PC-3 (cell line): ENCODE data around the gene VASH2. TPM values are rescaled to one million over a fixed set of nuclear protein-coding genes. Genes with fewer than 3 reads are reported as not detected.

ENCODE experiments used
- ATAC-seq: fragments of 200-7000 bp; cut with Tn5 transposase; 2 replicates; pipeline ENCODE4 v1.9.1; 2020; ENCODE audit warnings: mild to moderate bottlenecking, moderate library complexity
- BruUV-seq: library from RNA; stranded (reverse); fragments of 400-500 nt; replicated peaks from 2 replicates; lab custom pipeline; 2021; lab: Mats Ljungman, UMichigan
- CTCF ChIA-PET: fragments of 300-600 bp; sonication (Branson Sonifier 250); formaldehyde crosslinking; loops from one replicate; lab custom pipeline; 2022; ENCODE audit warnings: antibody characterized with exemption; lab: Charles Lee
- POLR2A ChIA-PET: fragments of 300-600 bp; sonication (Branson Sonifier 250); formaldehyde crosslinking; loops from one replicate; lab custom pipeline; 2022; ENCODE audit warnings: antibody characterized with exemption; ENCODE audit not compliant: unreplicated experiment; lab: Charles Lee
- DNase-seq: peaks from one replicate; pipeline ENCODE4 v3.0.0-alpha.2; 2015
- H2AFZ ChIP-seq: fragments of 300-600 bp; sonication (generic); 2 replicates; pipeline ENCODE4 v1.6.0; 2016; ENCODE audit warnings: antibody characterized with exemption, low read length
- H3F3A ChIP-seq: fragments of 300-600 bp; sonication (generic); one replicate; pipeline ENCODE4 v1.6.0; 2017; ENCODE audit warnings: antibody characterized with exemption, low read length, control low read depth, mild to moderate bottlenecking; ENCODE audit not compliant: unreplicated experiment
- H3K27ac ChIP-seq: fragments of 300-600 bp; sonication (generic); 2 replicates; pipeline ENCODE4 v1.5.1; 2016; ENCODE audit warnings: mild to moderate bottlenecking, low read length
- H3K27me3 ChIP-seq: fragments of 300-600 bp; sonication (generic); 2 replicates; pipeline ENCODE4 v1.6.1; 2016; ENCODE audit warnings: low read length, mixed read lengths
- H3K36me3 ChIP-seq: fragments of 300-600 bp; sonication (generic); 2 replicates; pipeline ENCODE4 v1.6.1; 2016; ENCODE audit warnings: low read depth, mixed run types, low read length, mixed read lengths
- H3K4me1 ChIP-seq: fragments of 300-600 bp; sonication (generic); 2 replicates; pipeline ENCODE4 v1.5.1; 2016; ENCODE audit warnings: low read length; ENCODE audit not compliant: insufficient read depth
- H3K4me2 ChIP-seq: fragments of 300-600 bp; sonication (generic); 2 replicates; pipeline ENCODE4 v1.6.0; 2016; ENCODE audit warnings: low read length
- H3K4me3 ChIP-seq: fragments of 300-600 bp; sonication (generic); 2 replicates; pipeline ENCODE4 v1.5.1; 2016; ENCODE audit warnings: mild to moderate bottlenecking, low read length, mixed read lengths
- H3K79me2 ChIP-seq: fragments of 300-600 bp; sonication (generic); 2 replicates; pipeline ENCODE4 v1.6.1; 2017; ENCODE audit warnings: low read length, mixed read lengths
- H3K9ac ChIP-seq: fragments of 300-600 bp; sonication (generic); 2 replicates; pipeline ENCODE4 v1.6.0; 2016; ENCODE audit warnings: mild to moderate bottlenecking, low read length
- H3K9me2 ChIP-seq: fragments of 300-600 bp; sonication (generic); replicated peaks from 2 replicates; pipeline ENCODE4 v1.6.1; 2016; ENCODE audit warnings: mixed run types, low read length, mixed read lengths
- H3K9me3 ChIP-seq: fragments of 300-600 bp; sonication (generic); 2 replicates; pipeline ENCODE4 v1.6.1; 2016; ENCODE audit warnings: low read length, mixed read lengths
- H4K20me1 ChIP-seq: fragments of 300-600 bp; sonication (generic); 2 replicates; pipeline ENCODE4 v1.6.1; 2016; ENCODE audit warnings: low read length, mixed read lengths
- EZH2 ChIP-seq: fragments of 300-600 bp; sonication (generic); IDR thresholded peaks from one replicate; pipeline ENCODE4 v1.6.1; 2017; ENCODE audit warnings: antibody characterized with exemption, mild to moderate bottlenecking, low read length; ENCODE audit not compliant: unreplicated experiment
- EZH2phosphoT487 ChIP-seq: fragments of 300-600 bp; sonication (generic); IDR thresholded peaks from 2 replicates; pipeline ENCODE4 v1.6.1; 2018; ENCODE audit warnings: mild to moderate bottlenecking, antibody characterized with exemption, low read length, borderline replicate concordance
- intact Hi-C: fragments of 100-400 bp; cut with micrococcal nuclease; formaldehyde crosslinking; loops from 2 replicates; pipeline ENCODE4 v1.9.0; 2023
- total RNA-seq: library from RNA; depleted of rRNA; stranded (reverse); fragments of >200 nt; gene quantifications from 2 replicates; pipeline ENCODE4 v1.2.3, GENCODE V29; 2014
- TF ChIP-seq, protein P1 (sequence below): fragments of 300-600 bp; sonication (generic); conservative IDR thresholded peaks from 2 replicates; pipeline ENCODE4 v1.5.1; 2017; ENCODE audit warnings: antibody characterized with exemption, low read depth, mild to moderate bottlenecking, low read length

The VASH2 gene
- total RNA-seq, 1 experiment from 2014 or later: 4.7 TPM

GRCh38 chr1:212982430-212983152 is 32.2 kb downstream of the VASH2 start:
- Histone ChIP-seq H3K9me2 (no peaks in the 10 kb centered on the region), H3K4me2 (no peak overlapping the region), H3K4me1 (peaks cover 2% of the 10 kb centered on the region), H3K27me3 (no peaks in the 10 kb centered on the region), H3K27ac (no peak overlapping the region), H3K4me3 (no peak overlapping the region), H3K36me3 (no peaks in the 10 kb centered on the region), H3K9me3 (no peaks in the 10 kb centered on the region), H3K79me2 (no peaks in the 10 kb centered on the region), H3F3A (no peaks in the 10 kb centered on the region), H2AFZ (no peak overlapping the region), H3K9ac (no peak overlapping the region), H4K20me1 (no peaks in the 10 kb centered on the region)
- TF ChIP-seq EZH2phosphoT487 (no peak), EZH2 (no peak)
- TF ChIP-seq, protein P1, sequence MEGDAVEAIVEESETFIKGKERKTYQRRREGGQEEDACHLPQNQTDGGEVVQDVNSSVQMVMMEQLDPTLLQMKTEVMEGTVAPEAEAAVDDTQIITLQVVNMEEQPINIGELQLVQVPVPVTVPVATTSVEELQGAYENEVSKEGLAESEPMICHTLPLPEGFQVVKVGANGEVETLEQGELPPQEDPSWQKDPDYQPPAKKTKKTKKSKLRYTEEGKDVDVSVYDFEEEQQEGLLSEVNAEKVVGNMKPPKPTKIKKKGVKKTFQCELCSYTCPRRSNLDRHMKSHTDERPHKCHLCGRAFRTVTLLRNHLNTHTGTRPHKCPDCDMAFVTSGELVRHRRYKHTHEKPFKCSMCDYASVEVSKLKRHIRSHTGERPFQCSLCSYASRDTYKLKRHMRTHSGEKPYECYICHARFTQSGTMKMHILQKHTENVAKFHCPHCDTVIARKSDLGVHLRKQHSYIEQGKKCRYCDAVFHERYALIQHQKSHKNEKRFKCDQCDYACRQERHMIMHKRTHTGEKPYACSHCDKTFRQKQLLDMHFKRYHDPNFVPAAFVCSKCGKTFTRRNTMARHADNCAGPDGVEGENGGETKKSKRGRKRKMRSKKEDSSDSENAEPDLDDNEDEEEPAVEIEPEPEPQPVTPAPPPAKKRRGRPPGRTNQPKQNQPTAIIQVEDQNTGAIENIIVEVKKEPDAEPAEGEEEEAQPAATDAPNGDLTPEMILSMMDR: no peak
- CTCF ChIA-PET: no interaction called here
- ATAC-seq (no peak), DNase-seq (no peak)
- POLR2A ChIA-PET: no interaction called here
- BruUV-seq: no TSS peak
- intact Hi-C loops: no loop called here

DNA sequence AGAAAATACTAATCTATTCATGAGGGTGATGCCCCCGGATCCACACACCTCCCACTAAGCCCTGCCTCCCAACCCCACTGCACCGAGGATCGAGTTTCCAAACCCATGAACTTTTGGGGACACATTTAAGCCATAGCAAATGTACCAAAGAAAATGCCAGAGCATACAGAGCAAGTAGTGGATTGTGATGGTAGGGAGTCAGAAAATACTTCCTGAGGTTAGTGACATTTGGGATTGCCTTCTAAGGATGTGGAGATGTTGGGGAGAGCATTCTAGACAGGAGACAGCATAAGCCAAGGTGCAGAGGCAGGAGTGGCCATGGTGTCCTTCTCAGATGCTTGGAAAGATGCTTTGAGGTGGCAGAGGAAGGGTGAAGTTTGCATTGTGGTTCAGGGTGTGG is 33.1 kb downstream of the VASH2 start:
- Histone ChIP-seq H3K27me3 (no peaks in the 10 kb centered on the region), H2AFZ (no peak overlapping the region), H3K9me2 (no peaks in the 10 kb centered on the region), H3F3A (no peaks in the 10 kb centered on the region), H3K79me2 (no peaks in the 10 kb centered on the region), H3K9me3 (no peaks in the 10 kb centered on the region), H3K4me3 (no peak overlapping the region), H3K36me3 (no peaks in the 10 kb centered on the region), H3K4me1 (peaks cover 11% of the 10 kb centered on the region), H3K9ac (no peak overlapping the region), H4K20me1 (no peaks in the 10 kb centered on the region), H3K27ac (no peak overlapping the region), H3K4me2 (no peak overlapping the region)
- TF ChIP-seq EZH2 (no peak), EZH2phosphoT487 (no peak)
- TF ChIP-seq, protein P1: no peak
- ChIA-PET CTCF (no interaction called here), POLR2A (interaction anchor here (0.6 kb wide), 1 partner anchor 551 kb away, joined by 5 read pairs; no protein-coding TSS in a partner anchor)
- ATAC-seq: no peak
- DNase-seq: no peak
- intact Hi-C loops: no loop called here
- no TSS peak for BruUV-seq

DNA sequence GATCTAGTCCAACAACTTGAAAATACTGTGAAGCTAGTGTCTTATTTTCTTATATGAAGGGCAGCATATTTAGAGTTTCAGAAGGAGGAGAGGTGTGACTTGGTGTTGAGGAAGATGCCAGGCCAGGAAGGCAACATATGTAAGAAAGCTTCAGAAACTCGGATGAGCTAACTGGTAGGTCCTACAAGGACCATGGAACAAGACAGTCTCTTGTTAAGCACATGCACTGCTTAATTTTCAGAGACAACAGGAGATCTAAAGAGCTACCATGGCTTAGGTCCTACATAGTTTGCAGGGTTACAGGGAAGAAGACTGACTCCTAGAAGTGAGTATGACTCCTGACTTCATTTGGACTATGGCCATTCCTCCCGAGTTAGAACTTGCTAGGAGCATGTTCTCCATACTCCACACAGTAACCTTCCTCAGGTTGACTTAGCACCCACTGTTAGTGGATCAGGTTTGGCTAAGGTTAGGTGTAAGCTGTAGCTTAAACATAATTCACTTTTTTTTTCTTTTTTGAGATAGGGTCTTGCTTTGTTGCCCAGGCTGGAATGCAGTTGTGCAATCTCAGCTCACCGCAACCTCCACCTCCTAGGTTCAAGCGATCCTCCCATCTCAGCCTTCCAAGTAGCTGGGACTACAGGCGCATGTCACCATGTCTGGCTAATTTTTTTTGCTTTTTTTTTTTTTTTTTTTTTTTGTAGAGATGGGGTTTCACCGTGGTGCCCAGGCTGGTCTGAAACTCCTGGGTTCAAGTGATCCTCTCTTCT is 34.4 kb downstream of the VASH2 start:
- no peak for TF ChIP-seq EZH2
- TF ChIP-seq, protein P1: no peak
- TF ChIP-seq EZH2phosphoT487: no peak
- Histone ChIP-seq H3K27me3 (no peaks in the 10 kb centered on the region), H3K9me2 (no peaks in the 10 kb centered on the region), H4K20me1 (no peaks in the 10 kb centered on the region), H3K9ac (no peak overlapping the region), H3K79me2 (no peaks in the 10 kb centered on the region), H3K4me3 (no peak overlapping the region), H3F3A (no peaks in the 10 kb centered on the region), H3K4me1 (peaks cover 12% of the 10 kb centered on the region), H3K9me3 (no peaks in the 10 kb centered on the region), H3K36me3 (no peaks in the 10 kb centered on the region), H2AFZ (no peak overlapping the region), H3K27ac (no peak overlapping the region), H3K4me2 (no peak overlapping the region)
- ChIA-PET CTCF (no interaction called here), POLR2A (no interaction called here)
- intact Hi-C loops: no loop called here
- no peak for ATAC-seq
- DNase-seq: no peak
- no TSS peak for BruUV-seq
